Ectodermal cell (in vitro differentiated cells): Measurements from ENCODE around the gene CASP12.

Source experiments
- H3K27ac ChIP-seq: 2 replicates; pipeline ENCODE4 v1.7.0; 2013; ENCODE audit warnings: mild to moderate bottlenecking, low read depth, low read length; ENCODE audit not compliant: insufficient read depth, poor library complexity, severe bottlenecking
- H3K27me3 ChIP-seq: 2 replicates; pipeline ENCODE4 v1.7.0; 2013; ENCODE audit warnings: mild to moderate bottlenecking, low read length; ENCODE audit not compliant: insufficient read depth, control insufficient read depth, poor library complexity, severe bottlenecking
- H3K36me3 ChIP-seq: one replicate; pipeline ENCODE4 v1.7.0; 2013; ENCODE audit warnings: low read length; ENCODE audit not compliant: control insufficient read depth, insufficient read depth
- H3K4me1 ChIP-seq: one replicate; pipeline ENCODE4 v1.7.0; 2013; ENCODE audit warnings: low read length; ENCODE audit not compliant: control insufficient read depth, insufficient read depth
- H3K4me3 ChIP-seq: 2 replicates; pipeline ENCODE4 v1.7.0; 2013; ENCODE audit warnings: low read depth, low read length, control low read depth; ENCODE audit not compliant: insufficient read depth
- H3K9me3 ChIP-seq: 2 replicates; pipeline ENCODE4 v1.7.0; 2013; ENCODE audit warnings: mild to moderate bottlenecking, low read length, moderate library complexity; ENCODE audit not compliant: control insufficient read depth
- WGBS, 2 experiments: methylation state at CpG; one replicate each; pipeline ENCODE4 v1.1.7; 2013; ENCODE audit warnings: missing lambda C conversion rate in 2 of 2; 5-methylcytosine and 5-hydroxymethylcytosine counted together

The CASP12 gene

GRCh38 chr11:104893876-104894275 is 4.4 kb downstream of the CASP12 start:
- Histone ChIP-seq H3K4me3 (no peak overlapping the region), H3K27ac (no peak overlapping the region), H3K9me3 (no peaks in the 10 kb centered on the region), H3K4me1 (no peaks in the 10 kb centered on the region), H3K27me3 (no peaks in the 10 kb centered on the region), H3K36me3 (no peaks in the 10 kb centered on the region)
- WGBS, 2 experiments = 97 to 100% methylated on average over 1 of the region's 1 CpG

- Histone ChIP-seq H3K27me3 (no peaks in the 10 kb centered on the region), H3K4me1 (no peaks in the 10 kb centered on the region), H3K9me3 (no peaks in the 10 kb centered on the region), H3K4me3 (no peak overlapping the region), H3K27ac (no peak overlapping the region), H3K36me3 (no peaks in the 10 kb centered on the region)
- WGBS, 2 experiments = 84 to 97% methylated on average over 2 to 3 of the region's 3 CpGs
Observed at GRCh38 chr11:104892723-104893511, 5.3 kb downstream of the CASP12 start.

GRCh38 chr11:104891135-104891534 is 7.1 kb downstream of the CASP12 start:
- H3K36me3 ChIP-seq = no peaks in the 10 kb centered on the region
- H3K4me1 ChIP-seq = no peaks in the 10 kb centered on the region
- WGBS, 2 experiments = 94% methylated on average over 4 of the region's 4 CpGs
- H3K4me3 ChIP-seq = no peak overlapping the region
- no peak overlapping the region for H3K27ac ChIP-seq
- no peaks in the 10 kb centered on the region for H3K9me3 ChIP-seq
- H3K27me3 ChIP-seq = no peaks in the 10 kb centered on the region

GRCh38 chr11:104883342-104883741 is 14.9 kb downstream of the CASP12 start:
- WGBS, 2 experiments = 90 to 100% methylated on average over 1 to 2 of the region's 2 CpGs
- no peaks in the 10 kb centered on the region for H3K36me3 ChIP-seq

GRCh38 chr11:104881117-104881794 is 17.0 kb downstream of the CASP12 start:
- H3K36me3 ChIP-seq = no peaks in the 10 kb centered on the region
- H3K9me3 ChIP-seq = no peaks in the 10 kb centered on the region
- H3K27me3 ChIP-seq = no peaks in the 10 kb centered on the region
- H3K27ac ChIP-seq = no peak overlapping the region
- H3K4me1 ChIP-seq = no peaks in the 10 kb centered on the region
- 95 to 96% methylated on average over 2 to 3 of the region's 3 CpGs for WGBS, 2 experiments
- H3K4me3 ChIP-seq = no peak overlapping the region

More at GRCh38 chr11:104883342-104883741, 14.9 kb downstream of the CASP12 start:
- H3K27me3 ChIP-seq = no peaks in the 10 kb centered on the region
- H3K9me3 ChIP-seq = no peaks in the 10 kb centered on the region
- H3K27ac ChIP-seq = no peak overlapping the region
- H3K4me3 ChIP-seq = no peak overlapping the region
- H3K4me1 ChIP-seq = no peaks in the 10 kb centered on the region

GRCh38 chr11:104879514-104880190 is 18.6 kb downstream of the CASP12 start:
- Histone ChIP-seq H3K27ac (no peak overlapping the region), H3K4me1 (no peaks in the 10 kb centered on the region), H3K36me3 (no peaks in the 10 kb centered on the region), H3K4me3 (no peak overlapping the region), H3K9me3 (no peaks in the 10 kb centered on the region), H3K27me3 (no peaks in the 10 kb centered on the region)
- WGBS, 2 experiments = 92 to 93% methylated on average over 5 of the region's 5 CpGs

GRCh38 chr11:104876861-104877431 is 21.3 kb downstream of the CASP12 start:
- Histone ChIP-seq H3K4me3 (no peak overlapping the region), H3K36me3 (no peaks in the 10 kb centered on the region), H3K27ac (no peak overlapping the region), H3K9me3 (no peaks in the 10 kb centered on the region), H3K27me3 (no peaks in the 10 kb centered on the region), H3K4me1 (no peaks in the 10 kb centered on the region)
- 96 to 100% methylated on average over 4 of the region's 5 CpGs for WGBS, 2 experiments

GRCh38 chr11:104876324-104876723 is 21.9 kb downstream of the CASP12 start:
- no peak overlapping the region for H3K27ac ChIP-seq

GRCh38 chr11:104873252-104873651 is 25.0 kb downstream of the CASP12 start:
- no peak overlapping the region for H3K27ac ChIP-seq
- no peaks in the 10 kb centered on the region for H3K36me3 ChIP-seq
- H3K27me3 ChIP-seq = no peaks in the 10 kb centered on the region
- H3K4me3 ChIP-seq = no peak overlapping the region
- no peaks in the 10 kb centered on the region for H3K9me3 ChIP-seq
- WGBS, 2 experiments = 82 to 83% methylated on average over 7 to 8 of the region's 8 CpGs
- no peaks in the 10 kb centered on the region for H3K4me1 ChIP-seq

More at GRCh38 chr11:104876324-104876723, 21.9 kb downstream of the CASP12 start:
- H3K4me3 ChIP-seq = no peak overlapping the region
- no peaks in the 10 kb centered on the region for H3K4me1 ChIP-seq
- H3K36me3 ChIP-seq = no peaks in the 10 kb centered on the region
- H3K9me3 ChIP-seq = no peaks in the 10 kb centered on the region
- no peaks in the 10 kb centered on the region for H3K27me3 ChIP-seq

- no peaks in the 10 kb centered on the region for H3K36me3 ChIP-seq
- WGBS, 2 experiments = 83 to 90% methylated on average over 1 of the region's 3 CpGs
- no peak overlapping the region for H3K4me3 ChIP-seq
- no peak overlapping the region for H3K27ac ChIP-seq
- H3K27me3 ChIP-seq = no peaks in the 10 kb centered on the region
- no peaks in the 10 kb centered on the region for H3K4me1 ChIP-seq
- H3K9me3 ChIP-seq = no peaks in the 10 kb centered on the region
Observed at GRCh38 chr11:104872393-104872792, 25.9 kb downstream of the CASP12 start.
